Caki2 (cell line): ENCODE measurements around the gene SLC5A1. TPM values are rescaled to one million over a fixed set of nuclear protein-coding genes. Genes with fewer than 3 reads are reported as not detected.

Source experiments
- DNase-seq: peaks from one replicate; pipeline ENCODE4 v3.0.0-alpha.2; 2015; ENCODE audit warnings: low read depth
- in situ Hi-C: cut with HindIII; loops from 2 replicates; pipeline ENCODE4 v1.10.0; 2016; ENCODE audit warnings: low sequenced_read_pairs, low pct_unique_long_range_greater_than_20kb, mixed read lengths
- total RNA-seq: library from RNA; depleted of rRNA; stranded (reverse); fragments of >200 nt; shearing (Covaris generic); gene quantifications from 2 replicates; pipeline ENCODE4 v1.2.3, GENCODE V29; 2014; ENCODE audit warnings: low replicate concordance; rRNA removed

SLC5A1 gene
- total RNA-seq = not detected in 2 replicates

DNA sequence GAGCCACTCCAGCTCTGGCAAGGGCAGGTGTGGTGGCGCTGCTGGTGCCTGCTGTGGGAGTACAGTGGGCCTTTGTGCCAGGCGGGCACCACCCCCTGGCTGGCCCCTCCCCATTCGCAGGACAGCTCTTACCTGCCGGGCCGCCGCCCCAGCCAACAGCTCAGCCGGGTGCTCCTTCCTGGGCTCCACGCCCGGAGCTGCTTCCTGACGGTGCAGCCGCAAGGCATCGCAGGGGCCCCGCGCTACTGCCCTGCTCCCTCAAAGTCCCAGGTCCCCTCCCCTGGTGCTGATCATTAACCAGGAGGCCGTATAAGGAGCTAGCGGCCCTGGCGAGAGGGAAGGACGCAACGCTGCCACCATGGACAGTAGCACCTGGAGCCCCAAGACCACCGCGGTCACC lies at the start of gene SLC5A1:
Gene SLC5A1, plus strand, starts transcription at position 338 of the 400 bp plus-strand sequence. Its CDS starts 21 bp downstream, at position 359.
- no peak for DNase-seq
- in situ Hi-C loops = no loop called here

DNA sequence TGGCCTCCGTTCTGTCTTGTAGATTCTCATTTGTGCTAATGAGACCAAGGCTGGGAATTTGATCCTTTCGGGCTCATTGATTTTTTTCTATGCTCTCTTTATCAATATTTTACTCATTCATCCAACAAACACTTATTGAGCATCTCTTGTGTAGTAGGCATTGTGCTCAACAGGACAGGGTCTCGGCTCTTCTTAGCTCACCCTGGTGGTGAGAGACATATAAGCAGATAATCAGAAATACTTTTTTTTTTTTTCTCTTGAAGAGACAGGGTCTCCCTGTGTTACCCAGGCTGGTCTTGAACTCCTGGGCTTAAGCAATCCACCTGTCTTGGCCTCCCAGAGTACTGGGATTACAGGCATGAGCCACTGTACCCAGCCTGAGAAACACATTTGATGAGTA lies 48.0 kb upstream of the SLC5A1 start:
- in situ Hi-C loops = no loop called here

DNA sequence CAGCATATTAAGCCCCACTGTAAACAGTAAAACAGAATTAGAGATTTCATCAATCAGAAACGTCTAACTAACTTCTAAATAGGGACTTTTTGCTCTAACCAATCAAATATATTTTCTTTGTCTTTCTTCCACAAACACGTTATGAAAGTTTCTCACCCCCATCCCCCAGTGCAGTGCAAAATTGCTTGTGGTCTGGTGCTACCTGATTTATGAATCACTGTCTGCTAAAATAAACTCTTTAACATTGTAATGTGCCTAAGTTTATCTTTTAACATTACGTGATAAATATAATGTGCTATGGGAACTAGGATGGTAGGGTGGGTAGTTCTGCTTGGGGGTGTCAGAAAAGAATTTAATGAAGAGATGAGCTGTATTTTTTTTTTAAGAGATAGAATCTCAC lies 47.3 kb upstream of the SLC5A1 start:
- in situ Hi-C loops = no loop called here
- DNase-seq = no peak

More for the DNA sequence above, 48.0 kb upstream of the SLC5A1 start:
- no peak for DNase-seq

DNA sequence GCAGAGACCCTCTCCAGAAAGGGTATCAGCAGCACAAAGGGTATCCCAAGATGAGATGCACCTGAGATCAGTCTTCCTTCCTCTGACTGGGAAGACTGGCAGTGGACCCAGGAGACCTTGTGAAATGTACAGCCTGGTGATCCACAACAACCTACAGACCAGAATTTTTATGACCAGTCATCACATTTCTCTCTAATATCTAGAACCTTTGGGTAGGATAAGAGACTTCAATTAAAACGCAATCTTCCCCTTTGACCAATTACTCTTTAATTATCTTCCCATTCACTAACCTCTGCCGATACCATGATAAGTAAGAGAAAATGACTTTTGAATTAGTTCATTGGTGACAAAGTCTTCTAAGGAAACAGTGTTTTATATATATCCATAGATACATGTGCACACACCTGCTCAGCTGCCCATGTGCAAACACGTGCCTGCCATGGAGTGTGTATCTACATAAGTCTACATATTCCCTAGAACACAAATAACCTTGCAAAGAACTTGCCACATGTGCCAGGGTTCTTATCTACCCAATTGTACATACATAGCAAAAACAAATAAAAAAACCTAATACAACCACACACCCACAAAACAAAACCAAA lies 44.2 kb upstream of the SLC5A1 start:
- no peak for DNase-seq
- in situ Hi-C loops = no loop called here

DNA sequence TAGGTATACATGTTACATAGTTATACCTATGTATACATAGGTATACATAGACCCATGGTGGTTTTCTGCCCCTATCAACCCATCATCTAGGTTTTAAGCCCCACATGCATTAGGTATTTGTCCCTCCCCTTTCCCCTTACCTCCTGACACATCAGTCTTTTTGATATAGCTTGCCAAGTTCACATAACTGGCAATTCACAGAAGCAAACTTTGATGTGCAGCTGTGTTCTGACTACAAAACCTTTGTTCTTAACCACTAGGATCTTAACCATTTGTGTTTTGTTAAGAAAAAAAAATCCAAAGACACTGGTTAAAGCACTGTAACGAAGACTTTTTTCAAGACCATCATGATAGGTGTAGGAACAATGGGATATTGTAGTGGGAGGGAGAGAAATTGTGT lies 42.9 kb upstream of the SLC5A1 start:
- no peak for DNase-seq
- in situ Hi-C loops = no loop called here

DNA sequence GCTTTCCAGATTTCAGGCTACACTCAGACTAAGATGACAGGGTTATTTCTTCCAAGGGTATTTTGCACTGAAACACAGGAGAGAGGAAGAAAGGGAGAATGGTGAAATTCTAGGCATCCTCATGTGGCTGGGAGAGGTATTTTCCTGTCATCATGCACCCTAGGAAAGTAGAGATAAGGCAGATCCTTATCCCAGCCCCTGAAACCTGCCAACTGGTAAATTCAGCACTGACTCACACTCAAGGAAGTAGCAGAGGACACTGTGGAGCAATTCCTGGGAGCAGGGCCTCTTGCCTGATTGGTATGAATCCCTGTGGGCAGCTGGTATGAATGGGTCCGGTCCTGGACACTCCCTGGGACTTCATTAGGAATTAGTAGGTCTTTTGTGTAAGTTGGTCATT lies 37.6 kb upstream of the SLC5A1 start:
- in situ Hi-C loops = no loop called here
- DNase-seq = no peak

DNA sequence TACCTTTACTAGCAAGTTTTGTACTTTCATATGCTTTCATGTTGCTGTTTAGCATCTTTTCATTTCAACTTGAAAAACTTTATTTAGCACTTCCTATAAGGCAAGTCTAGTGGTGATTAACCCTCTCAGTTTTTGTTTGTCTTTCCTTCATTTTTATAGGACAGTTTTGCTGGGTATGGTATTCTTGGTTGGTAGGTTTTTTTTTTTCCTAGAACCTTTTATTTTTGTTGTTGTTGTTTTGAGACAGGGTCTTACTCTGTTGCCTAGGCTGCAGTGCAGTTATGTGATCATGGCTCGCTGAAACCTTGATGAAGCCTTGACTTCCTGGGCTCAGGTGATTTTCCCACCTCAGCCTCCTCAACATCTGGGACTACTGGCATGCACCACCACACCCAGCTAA lies 29.9 kb upstream of the SLC5A1 start:
- in situ Hi-C loops = no loop called here
- DNase-seq = no peak

DNA sequence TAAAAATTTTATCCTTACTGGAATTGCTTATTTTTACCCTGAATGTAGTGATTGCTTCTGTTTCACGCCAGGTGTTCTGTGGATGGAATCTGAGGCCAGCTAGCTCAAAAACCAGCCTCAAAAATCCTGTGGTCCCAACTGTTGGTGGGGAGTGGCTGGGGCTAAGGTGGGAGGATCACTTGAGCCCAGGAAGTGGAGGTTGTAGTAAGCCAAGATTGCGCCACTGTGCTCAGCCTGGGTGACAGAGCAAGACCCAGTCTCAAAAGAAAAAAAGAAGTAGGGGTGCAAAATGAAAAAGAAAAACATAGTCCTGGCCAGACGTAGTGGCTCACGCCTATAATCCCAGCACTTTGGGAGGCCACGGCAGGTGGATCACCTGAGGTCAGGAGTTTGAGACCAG lies 27.0 kb upstream of the SLC5A1 start:
- DNase-seq = no peak
- in situ Hi-C loops = no loop called here

DNA sequence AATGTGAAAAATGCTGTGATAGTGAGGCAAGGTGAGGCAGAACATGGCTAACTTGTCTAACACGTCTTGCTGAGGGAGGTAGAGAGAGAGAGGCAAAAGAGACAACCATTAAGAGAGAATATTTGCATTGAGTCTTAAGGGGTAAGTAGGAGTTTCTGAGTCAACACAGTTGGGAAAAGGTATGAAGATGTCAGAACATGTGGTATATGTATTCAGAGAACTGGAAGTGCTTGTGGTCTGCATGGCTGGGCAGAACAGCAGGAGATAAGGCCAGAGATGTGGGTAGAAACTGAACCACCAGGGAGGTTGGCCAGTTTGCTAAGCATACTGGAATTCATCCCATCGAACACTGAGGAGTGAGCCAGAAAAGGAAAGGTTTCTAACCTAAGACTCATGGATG lies 25.0 kb upstream of the SLC5A1 start:
- in situ Hi-C loops = no loop called here
- DNase-seq = no peak

DNA sequence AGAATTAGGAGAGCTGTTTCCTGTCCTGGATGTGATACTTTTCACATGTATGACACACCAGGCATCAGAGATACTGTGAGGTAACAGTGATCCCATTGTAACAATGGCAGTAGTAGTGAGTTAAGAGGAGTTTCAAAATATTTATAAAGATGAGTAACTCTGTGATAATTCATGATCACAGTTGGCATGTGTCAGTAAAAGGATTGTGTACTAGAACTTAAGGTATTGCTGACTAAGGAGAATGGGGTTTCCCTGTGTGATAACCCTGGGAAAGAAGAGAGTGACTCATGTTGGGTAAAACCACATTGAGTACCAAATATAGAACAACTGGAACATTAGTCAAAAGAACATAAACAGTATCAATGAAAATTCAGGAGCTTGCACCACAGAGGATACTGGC lies 22.9 kb upstream of the SLC5A1 start:
- peak; percentile 64 for DNase-seq
- in situ Hi-C loops = no loop called here

DNA sequence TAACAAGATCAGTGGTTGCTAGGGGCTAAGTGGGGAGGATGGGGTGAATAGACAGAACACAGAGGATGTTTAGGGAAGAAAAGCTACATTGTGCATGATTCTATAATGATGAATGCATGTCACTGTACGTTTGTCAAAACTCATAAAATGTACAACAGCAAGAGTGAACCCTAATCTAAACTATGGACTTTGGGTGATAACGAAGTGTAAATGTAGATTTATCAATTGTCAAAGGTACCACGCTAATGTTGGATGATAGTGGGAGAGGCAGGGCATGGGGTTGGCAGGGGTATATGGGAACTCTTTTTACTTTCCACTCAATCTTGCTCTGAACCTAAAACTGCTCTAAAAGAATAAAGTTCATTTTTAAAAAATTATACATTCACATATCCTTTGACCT lies 21.3 kb upstream of the SLC5A1 start:
- in situ Hi-C loops = no loop called here
- DNase-seq = no peak

DNA sequence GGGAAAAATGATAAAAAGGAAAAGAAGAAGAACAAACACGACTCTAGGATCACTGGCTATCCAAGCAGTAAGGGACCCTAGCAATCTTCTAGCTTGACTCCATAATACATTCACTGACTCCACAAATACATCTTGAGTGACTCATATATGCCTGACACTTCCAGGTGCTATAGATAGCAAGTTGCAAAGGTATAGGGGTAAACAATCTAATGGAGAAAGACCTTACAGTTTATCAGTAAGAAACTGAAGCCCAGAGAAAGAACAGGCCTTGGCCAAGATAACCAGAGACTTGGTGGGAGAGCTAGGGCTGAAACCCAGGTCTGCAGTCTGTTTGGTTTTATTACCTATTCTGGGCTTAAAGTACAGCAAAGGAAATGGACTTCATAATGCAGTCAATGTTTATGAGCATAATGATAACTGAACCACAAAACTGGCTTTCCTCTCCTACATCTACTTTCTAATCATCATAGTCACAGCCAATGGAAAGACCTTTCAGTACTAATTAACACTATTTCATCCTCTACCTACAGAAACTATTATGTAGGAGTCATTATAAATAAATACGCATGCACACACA lies 19.7 kb upstream of the SLC5A1 start:
- no peak for DNase-seq
- in situ Hi-C loops = no loop called here

DNA sequence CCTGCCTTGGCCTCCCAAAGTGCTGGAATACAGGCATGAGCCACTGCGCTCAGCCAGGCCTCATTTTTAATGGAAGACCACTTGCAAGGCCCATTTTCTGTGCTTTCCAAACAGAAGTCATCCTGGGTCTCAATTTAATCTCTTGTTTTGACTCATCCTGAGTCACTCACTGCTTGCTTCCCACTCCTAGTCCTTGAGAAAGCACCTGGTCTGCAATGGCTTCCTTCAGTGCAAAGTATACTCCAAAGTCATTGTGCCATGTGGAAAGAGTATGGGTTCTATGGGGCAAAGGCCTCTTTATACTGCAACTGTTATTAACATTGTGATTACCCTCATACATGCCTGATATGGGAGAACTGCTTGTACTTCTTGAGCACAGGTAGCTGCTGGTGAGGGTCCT lies 18.3 kb upstream of the SLC5A1 start:
- in situ Hi-C loops = no loop called here
- no peak for DNase-seq

DNA sequence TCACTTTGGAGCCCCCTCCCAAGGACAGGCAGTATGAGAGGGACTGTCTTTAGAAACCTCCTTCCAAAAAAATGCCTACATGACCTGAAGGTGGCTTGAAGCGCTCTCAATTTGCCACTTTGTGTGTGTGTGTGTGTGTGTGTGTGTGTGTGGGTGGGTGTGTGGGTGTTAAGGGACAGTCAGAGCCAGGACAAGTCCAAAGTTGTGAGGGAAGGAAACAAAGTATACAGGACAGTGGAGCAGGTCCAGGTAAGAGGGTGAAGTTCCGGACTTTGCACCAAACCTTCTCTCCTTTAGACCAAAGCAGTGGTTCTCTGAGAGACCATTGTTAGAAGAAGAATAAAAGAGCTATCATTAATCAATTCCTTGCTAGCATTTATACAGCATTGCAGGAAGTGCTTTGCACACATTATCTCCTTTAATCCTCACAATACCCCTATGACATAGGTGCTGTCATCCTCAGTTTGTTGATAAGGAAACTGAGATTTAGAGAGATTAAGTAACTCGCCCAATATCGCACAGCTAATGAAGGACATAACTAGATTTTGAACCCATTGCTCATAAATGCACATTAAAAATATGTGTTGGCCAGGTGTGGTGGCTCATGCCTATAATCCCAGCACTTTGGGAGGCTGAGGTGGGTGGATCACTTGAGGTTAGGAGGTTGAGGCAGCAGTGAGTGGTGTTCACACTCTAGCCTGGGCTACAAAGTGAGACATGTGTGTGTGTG lies 12.4 kb upstream of the SLC5A1 start:
- in situ Hi-C loops = no loop called here
- DNase-seq = no peak

DNA sequence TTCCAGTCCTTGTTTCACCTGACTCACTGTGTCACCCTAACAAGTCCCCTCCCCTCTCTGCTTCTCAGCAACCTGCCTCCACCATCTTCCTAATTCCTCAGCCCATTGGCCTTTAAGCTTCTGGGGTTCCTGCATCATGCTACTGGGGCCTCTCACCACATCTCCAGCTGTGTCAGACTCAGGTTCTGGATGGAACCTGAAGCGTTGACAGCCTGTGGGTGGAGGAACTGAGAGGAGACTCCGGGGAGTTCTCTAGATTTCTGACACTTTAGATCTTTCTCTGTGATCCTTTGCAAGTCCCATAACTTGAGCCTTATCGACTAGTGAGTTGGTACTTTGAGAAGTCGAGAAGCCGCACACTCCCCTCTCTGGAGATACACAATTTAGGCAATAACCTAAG lies 11.6 kb upstream of the SLC5A1 start:
- no peak for DNase-seq
- in situ Hi-C loops = no loop called here

DNA sequence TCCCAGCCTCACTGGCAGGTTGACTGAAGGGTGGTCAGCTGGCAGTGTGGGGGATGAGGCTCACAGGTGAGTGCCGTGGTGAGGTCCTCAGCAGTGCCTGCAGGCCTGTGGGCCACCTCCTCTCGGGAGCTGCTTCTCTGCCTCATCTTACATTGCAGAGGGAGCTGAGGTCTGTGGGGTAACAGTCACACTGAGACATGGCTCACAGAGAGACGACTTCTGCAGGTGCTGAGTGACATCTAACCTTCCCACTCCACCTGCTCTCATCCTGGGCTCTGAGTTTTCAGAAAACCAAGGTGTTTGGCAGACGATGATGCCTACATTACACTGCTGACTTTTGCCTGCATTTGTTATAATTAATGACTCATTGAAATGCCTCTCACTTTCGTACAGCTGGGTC lies 8.8 kb upstream of the SLC5A1 start:
- no peak for DNase-seq
- in situ Hi-C loops = no loop called here

DNA sequence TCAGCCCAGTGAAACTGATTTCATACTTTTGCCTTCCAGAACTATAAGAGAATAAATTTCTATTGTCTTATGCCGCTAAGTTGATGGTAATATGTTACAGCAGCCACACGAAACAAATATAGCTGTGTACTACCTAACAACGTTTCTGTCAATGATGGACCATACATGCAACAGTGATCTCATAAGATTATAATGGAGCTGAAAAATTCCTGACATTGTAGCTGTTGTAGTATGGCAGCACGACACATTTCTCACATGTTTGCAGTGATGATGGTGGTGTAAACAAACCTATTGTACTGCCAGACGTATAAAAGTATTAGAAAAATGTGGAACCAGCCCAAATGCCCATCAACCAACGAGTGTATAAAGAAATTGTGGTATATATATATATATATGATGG lies 5.8 kb upstream of the SLC5A1 start:
- in situ Hi-C loops = no loop called here

DNA sequence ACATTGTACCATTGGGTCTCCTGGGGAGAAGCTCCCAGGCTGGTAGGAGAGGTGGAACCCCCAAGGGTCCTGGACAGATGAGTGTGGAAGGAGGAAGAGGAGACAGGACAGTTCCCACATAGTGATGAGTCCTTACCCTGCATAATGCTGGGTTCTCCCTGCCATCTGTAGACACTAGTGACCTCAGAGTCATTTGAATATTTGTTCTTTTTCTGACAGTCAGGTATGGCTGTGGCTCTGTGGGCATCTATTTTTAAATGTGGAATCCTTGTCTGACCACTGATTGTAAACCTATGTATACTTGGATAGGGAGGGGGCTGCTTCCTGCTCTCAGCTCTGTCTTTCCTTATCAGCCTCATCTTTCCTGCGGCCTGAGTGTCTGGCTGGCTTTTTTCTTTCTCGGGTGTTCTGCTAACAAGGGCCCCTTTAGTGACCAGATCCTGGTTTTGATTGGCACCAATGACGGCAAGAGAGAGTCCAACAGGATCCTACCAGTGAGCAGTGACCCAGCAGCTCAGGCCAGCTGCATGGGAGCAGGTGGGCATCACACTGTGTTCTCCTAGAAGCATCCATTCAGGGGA lies 2.6 kb upstream of the SLC5A1 start:
- DNase-seq = no peak
- in situ Hi-C loops = no loop called here

More for the DNA sequence above, 5.8 kb upstream of the SLC5A1 start:
- no peak for DNase-seq

DNA sequence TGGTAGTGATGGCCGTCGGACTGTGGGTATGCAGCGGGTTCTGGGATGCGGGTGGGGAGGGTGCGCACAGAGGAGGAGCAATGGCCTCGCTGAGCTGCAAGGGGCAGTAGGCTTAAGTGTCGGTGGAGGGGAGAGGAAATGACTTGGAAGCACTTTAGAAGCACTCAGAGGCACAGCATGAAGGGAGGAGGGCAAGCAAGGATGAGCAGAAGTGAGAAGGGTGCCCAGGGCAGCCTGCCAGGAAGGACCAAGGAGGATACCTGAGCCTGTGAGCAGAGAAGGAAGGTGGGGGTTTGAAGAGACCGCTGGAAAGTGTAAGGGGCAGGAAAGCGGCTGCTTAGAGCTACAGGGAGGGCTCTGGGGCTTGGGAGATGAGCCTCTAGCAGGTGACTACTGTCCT lies 330 bp downstream of the SLC5A1 start:
- in situ Hi-C loops = no loop called here
- DNase-seq = no peak
